Stimulated activated CD8-positive, alpha-beta memory T cell treated with anti-CD3 and anti-CD28 coated beads, Interleukin-15, amount 100 ng/mL, for 1 hour (primary cell): Measurements from ENCODE around the gene TRNAU1AP.
"Not testable (repeated sequence)": the region's sequence is repeated elsewhere in the genome, so short reads cannot be mapped to it uniquely, and the experiment has no call there.

Experiments used
- DNase-seq: peaks from one replicate; pipeline ENCODE4 v3.0.0-alpha.2; 2020; ENCODE audit warnings: low read depth

Gene TRNAU1AP

DNA sequence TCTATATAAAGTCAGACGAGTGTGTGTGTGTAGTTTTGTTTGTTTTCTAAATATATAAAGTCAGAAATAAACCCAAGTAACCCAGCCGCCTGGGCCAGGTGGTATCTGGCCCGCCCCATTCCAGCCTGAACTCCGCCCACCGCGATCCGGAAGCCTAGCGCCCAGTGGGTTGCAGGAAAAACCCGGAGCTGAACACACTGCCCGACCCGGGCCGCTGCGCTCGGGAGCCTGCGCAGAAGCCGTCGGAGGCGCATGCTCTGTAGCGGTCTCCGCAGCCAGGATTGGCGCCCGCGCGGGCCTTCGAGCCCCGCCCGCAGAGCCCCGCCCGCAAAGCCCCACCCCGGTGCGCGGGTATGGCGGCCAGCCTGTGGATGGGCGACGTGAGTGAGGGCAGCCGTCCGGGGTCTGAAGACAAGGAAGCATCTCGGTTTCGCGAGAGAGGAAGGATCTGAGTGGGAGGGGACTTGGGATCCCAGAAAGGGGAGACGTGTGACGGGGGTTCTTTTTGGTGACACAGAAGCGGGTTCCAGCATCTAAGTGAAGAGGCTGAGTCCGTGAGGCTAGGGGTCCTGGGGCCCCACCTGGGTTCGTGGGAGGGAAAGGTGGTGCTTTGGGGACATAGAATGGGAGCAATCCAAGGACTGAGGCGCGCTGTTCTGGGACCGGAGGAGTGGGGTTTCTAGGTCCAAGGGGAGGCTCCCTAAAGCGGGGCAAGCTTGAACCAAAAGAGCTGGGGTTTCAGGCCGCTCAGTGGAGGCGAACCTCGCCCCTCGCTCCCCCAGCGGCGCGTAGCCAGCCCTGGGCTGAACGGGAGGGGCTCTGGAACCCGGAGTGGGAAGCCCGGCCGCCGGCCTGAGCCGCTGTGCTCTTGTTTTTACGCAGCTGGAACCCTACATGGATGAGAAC, at the start of gene TRNAU1AP:
Gene TRNAU1AP (plus strand): TSS at position 328 of the 906 bp plus-strand sequence. CDS start 26 bp downstream, at position 354.
- peak; percentile 95 for DNase-seq

DNA sequence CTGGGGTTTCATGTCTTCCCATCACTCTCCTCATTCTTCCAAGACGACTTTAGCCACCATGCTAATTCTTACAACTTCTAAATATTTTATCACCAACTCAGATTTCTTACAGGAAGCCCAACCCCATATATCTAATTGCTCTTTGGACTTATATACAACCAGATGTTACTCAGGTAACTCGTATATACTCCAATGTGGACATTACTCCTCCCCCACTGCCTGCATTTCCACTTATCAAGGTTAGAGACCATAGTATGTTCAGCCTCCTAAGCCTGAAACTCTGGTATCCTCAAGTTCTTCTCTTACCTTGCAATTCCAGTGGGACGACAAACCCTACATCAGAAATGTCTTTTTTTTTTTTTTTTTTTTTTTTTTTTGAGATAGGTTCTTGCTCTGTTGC, 49.8 kb upstream of the TRNAU1AP start:
- DNase-seq = no peak

DNA sequence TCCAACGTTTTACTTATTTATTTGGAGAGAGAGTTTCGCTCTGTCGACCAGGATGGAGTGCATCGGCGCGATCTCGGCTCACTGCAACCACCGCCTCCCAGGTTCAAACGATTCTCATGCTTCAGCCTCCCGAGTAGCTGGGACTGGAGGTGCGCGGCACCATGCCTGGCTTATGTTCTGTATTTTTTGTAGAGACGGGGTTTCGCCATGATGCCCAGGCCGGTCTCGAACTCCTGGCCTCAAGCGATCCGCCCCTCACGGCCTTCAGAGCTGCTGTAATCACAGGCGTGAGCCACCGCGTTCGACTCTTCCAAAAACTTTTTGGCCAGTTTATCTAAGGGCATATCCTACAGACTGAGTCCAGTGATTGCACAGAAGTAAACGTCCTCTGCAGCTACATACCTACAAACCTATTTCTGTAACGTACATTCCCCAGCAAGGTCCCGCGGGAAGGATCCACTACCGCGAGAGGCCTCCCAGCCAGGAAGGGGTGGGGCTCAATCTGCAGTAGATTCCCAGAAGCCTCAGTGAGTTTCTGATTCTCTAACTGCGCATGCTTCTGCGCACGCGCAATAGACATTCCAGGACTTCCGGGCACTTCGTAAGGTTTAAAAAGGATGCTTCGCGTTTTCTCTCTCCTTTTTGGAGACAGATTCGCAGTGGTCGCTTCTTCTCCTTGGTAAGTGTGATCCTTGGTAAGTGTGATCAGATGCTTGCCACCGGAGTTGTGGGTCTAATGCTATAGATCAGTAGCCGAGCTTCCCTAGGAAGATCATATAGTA, 47.3 kb upstream of the TRNAU1AP start, which contains the start of gene RCC1:
Gene RCC1 (plus strand): TSS at position 638 of the 782 bp plus-strand sequence. CDS start 23,824 bp downstream, outside the sequence.
- DNase-seq = peak; percentile 85

DNA sequence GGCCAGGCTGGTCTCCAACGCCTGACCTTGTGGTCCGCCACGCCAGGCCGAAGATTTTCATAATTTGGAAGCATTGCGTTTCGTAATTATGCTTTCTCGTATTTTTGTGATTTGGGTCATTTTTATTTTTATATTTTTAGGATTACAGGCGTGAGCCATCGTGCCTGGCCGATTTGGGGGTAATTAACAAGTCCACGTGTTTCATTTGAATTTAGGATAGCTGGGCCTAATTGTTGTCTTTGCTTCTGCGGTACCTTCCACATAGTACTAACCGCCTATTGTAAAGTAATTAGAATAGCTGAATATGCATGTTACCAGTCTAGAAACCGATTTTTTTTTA, 46.0 kb upstream of the TRNAU1AP start:
- no peak for DNase-seq

DNA sequence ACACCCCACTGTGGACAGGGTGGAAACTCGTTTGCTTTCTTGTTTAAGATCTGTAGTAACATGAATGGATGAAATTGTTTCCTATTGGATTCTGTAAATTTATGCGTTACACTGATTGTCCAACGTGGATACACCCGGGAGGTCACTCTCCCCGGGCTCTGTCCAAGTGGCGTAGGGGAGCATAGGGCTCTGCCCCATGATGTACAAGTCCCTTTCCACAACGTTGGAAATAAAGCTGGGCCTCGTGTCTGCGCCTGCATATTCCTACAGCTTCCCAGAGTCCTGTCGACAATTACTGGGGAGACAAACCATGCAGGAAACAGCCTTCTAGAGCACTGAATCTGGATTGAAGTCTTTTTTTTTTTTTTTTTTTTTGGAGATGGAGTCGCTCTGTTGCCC, 45.6 kb upstream of the TRNAU1AP start:
- DNase-seq = no peak

DNA sequence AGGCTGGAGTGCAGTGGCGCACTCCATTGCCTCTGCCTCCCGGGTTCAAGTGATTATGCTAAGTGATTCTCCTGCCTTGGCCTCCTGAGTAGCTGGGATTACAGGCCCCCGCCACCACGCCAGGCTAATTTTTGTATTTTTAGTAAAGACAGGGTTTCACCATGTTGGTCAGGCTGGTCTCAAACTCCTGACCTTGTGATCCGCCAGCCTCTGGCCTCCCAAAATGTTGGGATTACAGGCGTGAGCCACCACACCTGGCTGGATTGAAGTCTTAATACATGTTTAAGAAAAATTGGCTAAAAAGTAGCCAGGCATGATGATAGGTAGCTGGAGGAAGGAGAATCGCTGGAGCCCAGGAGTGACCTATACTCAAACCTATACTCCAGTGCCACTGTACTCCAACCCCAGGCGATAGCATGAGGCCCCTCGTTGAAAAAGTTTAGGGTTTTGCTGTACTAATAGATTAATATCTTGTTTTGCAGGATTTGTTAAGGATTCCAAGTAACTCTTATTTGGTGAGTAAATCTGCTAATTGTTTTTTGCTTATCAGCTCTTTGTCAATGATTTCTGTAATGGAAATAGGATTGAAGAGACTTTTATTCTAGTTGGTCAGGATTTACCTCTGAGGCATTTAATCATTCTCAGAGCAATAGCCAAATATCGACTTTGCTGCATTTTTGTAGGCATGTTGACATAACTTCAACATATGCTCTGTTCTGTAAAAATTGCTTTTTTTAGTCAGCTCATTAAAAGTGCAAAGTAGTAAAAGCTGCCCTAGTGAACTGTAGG, 45.0 kb upstream of the TRNAU1AP start:
- no peak for DNase-seq

DNA sequence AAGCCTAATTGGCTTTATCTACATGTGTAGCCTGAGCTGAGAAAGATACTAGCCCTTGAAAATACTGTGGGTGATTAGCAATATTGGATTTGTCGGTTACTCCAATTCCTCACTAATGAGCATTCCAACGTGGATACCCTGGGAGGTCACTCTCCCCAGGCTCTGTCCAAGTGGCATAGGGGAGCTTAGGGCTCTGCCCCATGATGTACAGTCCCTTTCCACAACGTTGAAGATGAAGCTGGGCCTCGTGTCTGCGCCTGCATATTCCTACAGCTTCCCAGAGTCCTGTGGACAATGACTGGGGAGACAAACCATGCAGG, 44.5 kb upstream of the TRNAU1AP start:
- DNase-seq = no peak

DNA sequence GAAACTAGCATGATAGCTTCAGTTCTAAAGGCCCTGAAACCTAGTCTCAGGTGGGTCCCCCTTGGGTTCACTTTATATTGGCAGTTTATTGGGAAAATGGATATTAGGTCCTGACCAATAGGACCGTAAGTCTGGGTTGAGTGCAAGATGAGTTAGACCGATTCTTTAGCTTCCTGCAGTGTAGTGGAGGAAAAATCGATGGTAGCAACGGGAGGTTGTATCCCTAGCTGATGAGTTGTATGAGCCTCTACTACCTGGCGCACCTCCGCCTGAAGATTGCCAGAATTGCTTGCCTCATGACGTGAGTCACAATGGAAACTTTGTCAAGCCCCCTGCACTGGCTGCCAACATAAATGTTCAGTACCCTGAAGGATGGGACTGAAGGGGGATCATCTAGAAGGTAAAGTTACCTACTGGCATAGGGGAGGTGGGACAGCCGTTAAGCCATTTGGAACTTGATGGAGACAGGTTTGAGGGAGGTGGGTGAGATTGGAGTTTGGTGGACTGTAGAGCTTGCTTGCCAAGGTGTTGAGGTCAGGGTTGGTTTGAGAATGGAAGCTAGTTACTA, 43.1 kb upstream of the TRNAU1AP start:
- DNase-seq = no peak

DNA sequence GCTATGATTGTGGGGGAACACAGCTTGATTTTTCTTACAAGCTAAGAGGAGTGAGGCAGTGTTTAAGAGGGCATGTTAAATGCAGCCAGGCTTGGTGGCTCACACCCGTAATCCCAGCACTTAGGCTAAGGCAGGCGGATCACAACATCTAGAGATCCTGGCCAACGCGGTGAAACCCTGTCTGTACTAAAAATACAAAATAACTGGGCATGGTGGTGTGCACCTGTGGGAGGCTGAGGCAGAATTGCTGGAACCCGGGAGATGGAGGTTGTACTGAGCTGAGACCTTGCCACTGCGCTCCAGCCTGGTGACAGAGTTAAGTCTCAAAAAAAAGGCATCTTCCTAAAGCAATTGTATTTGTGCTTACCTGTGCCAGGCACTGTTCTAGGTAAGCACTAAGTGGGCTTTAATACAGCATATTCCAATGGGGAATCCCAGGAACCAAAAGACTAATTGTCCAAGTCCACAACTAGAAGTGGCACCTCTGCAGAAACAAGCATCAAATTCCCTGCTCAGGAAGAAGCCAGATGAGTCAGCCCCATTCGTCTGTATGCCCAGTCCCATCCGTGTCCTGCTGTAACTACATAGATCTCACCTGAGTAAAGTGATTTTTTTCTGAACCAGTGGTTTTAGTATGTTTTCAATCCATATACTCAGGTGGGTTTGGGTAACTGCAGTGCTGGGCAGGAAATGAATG, 42.5 kb upstream of the TRNAU1AP start:
- DNase-seq = no peak

DNA sequence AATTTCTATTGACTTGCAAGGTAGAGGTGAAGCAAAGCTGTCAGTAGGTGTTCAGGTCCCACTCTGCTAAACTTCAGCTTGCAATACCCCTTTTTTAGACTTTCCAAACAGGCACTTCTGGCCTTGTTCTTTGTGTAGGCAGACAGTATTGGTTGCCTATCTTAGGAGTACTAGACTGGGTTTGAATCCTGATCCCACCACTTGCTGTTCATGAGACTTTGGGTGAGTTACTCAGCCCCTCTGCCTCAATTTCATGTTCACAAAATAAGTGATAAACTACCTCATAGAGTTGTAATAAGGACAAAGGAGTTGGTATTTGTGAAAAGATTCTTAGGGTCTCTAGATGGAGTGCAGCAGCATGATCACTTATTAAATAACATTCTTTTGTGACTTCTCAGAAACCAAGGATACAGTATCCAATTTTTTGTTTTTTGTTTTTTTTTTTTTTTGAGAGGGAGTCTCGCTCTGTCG, 41.9 kb upstream of the TRNAU1AP start:
- no peak for DNase-seq

DNA sequence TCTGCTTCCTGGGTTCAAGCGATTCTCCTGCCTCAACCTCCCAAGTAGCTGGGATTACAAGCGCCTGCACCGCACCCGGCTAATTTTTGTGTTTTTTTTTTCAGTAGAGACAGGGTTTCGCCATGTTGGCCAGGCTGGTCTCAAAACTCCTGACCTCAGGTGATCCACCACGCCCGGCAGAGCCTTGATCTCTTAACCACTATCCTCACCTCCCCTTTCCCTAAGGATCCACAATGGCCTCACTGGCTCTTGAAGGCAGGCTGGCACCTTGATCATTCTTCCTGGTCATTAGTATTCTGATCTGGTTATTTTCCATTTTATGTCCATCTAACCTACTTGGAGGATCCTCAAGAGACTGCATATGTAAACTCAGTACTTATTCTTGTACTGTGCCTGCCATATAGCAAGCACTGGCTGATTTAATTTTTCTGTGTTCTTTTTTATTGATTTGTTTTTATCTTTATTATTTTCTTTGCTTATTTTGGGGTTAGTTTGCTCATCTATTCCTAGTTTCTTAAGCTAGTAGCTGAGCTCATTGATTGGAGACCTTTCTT, 40.8 kb upstream of the TRNAU1AP start:
- no peak for DNase-seq

DNA sequence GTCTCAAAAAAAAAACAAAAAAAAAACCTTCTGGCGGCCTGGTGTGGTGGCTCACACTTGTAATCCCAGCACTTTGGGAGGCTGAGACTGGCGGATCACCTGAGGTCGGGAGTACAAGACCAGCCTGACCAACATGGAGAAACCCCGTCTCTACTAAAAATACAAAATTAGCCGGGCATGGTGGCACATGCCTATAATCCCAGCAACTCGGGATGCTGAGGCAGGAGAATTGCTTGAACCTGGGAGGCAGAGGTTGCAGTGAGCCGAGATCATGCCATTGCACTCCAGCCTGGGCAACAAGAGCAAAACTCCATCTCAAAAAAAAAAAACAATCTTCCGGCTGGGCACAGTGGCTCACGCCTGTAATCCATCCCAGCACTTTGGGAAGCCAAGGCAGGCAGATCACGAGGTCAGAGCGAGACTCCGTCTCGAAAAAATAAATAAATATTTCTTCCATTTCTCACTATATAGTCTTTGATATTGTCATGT, 38.4 kb upstream of the TRNAU1AP start:
- DNase-seq = not testable (repeated sequence)

DNA sequence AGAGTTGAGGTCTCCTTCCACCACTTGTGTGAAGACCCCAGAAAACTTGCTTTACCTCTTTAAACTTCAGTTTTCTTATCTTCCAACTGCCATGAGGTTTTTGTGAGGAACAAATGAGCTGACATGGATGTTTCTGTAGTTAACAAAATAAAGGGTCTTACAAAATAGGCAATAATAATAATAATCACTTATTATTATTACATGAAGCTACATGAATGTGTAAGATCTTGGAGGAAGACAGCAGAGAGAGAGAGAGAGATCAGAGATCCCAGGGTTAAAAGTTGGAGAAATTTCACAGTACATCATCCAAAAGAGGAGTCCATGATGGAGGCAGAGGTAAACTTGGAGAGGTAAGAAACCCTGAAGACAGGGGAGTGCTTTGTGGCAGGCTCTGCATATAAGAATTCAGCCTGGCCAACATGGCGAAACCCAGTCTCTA, 36.3 kb upstream of the TRNAU1AP start:
- DNase-seq = no peak

DNA sequence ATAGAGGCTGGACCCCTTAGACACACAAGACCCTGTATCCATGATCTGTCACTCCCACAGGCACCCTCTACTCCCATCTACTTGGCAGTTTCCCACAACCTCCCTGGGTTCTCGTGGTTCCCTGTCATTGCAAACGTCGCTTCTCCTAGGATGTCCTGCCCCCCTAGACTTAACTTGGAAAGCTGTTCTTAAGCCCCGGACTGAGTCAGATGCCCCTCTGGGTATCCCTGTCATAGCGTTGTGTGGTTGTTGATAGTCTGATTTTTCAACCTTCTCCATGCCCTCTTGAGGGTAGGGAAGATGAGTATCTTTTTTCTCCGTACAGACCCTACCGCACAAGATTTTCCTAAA, 35.3 kb upstream of the TRNAU1AP start:
- no peak for DNase-seq

DNA sequence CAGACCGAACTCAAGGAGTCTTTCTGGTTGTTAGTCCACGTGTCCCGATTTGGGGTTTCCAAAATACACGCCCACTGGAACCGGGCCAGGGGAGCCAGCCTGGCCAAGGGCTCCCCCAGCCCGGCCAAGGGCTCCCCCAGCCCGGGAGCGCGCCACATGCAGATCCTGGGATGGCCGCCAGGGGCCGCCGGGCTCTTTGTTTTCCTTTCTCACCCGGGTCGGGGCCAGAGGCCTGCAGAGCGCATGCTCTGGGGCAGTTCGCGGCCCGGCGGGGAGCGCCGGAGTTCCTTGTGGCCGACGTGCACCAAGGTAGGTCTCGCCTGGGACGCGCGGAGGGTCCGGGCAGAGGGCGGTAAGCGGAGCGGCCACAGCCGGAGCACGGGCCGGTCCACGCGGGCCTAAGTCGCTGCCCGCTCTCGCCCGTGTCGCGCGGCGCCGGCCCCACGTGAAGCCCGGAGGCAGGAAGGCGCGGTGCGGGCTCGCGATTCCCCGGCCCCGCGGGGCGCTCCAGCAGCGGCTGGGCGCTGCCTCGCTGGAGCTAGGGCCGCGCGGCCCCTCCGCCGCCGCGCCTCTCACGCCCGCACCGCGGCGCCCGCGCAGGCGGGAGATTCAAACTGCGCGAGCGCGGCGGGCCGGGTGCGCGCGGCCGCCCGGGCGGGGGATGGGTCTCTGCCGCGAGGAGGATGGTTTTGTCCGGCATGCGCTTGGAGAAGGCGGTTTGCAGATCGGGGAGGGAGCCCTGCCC, 34.7 kb upstream of the TRNAU1AP start:
- DNase-seq = peak; percentile 80

DNA sequence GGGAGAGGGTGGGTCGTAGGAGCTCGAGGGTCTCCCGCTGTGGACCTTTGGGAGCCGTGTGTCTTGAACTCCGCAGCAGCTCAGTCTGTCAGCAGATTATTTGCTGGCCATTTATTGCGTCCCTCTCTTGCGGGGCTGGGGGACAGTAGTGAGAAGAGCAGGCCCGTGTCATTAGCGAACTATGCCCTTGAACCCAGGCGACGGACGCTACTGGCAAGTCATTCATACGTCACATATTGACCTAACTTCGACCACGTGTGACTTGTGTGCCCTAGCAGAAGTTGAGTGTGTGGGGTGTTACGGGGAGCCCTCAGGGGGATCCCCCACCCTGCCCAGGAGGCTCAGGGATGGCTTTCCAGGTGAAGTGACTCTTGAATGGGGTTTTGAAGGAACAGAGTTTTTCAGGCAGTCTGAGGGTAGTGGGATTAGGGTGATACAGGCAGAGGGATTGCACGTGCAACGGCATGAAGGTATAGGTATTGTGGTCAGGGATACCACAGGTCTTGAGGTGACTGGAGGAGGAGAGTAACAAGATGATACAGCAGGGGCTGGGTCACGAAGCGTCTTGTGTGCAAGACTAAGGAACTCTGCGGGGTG, 34.0 kb upstream of the TRNAU1AP start:
- no peak for DNase-seq

DNA sequence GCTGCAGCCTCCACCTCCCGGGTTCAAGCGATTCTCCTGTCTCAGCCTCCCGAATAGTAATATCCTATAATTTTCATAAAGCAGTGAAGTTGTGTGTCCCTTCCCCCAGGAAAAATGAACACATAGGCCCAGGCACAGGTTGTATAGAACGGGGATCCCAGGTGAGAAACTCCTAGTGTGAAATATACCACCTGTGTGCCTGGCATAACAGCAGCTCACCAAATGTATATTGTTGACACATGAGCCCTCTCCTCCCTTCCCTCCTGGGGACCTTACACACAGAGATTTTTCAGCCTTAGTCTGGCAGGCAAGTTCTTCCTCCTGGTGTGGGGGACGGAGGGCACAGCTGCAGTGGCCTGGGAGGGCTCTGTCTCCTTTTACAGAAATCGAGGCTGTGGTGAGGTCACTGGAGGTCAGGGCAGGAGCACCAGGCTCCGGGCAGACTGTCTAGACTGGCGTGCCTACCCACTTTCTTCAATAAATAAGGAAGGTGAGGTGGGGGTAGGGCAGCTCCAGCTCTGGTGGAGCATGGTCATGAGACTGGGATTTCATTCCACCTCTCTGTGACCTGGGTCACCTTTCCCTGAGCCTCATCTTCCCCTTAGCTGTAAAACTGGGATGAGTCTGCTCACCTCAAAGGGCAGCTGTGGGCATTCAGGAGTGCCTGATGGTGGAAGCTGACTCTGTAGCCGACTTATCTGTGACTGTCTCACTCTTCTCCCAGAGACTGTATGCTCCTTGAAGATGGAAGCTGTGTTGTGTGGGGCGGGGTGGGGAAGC, 32.7 kb upstream of the TRNAU1AP start:
- no peak for DNase-seq

DNA sequence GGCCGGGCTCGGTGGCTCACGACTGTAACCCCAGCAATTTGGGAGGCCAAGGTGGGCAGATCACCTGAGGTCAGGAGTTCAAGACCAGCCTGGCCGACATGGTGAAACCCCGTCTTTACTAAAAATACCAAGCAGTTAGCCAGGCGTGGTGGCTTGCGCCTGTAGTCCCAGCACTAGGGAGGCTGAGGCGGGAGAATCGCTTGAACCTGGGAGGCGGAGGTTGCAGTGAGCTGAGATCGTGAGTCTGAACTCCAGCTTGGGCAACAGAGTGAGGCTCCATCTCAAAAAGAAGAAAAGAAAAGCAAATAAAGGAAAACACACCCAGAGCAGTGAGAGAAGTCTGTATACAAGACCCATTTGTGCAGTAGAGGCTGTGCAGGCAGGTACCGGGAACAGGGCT, 32.1 kb upstream of the TRNAU1AP start:
- DNase-seq = not testable (repeated sequence)
